ENCODE measurements around the gene GPX3. TPM values are rescaled to one million over a fixed set of nuclear protein-coding genes. Genes with fewer than 3 reads are reported as not detected.

GPX3 gene
- total and polyA plus RNA-seq, 10 of the 15 experiments (the other 5 are each of a cell fraction or from before 2014, with no cell fraction given): 0.04 to 1.0 (median 0.15) TPM; not detected in 3

DNA sequence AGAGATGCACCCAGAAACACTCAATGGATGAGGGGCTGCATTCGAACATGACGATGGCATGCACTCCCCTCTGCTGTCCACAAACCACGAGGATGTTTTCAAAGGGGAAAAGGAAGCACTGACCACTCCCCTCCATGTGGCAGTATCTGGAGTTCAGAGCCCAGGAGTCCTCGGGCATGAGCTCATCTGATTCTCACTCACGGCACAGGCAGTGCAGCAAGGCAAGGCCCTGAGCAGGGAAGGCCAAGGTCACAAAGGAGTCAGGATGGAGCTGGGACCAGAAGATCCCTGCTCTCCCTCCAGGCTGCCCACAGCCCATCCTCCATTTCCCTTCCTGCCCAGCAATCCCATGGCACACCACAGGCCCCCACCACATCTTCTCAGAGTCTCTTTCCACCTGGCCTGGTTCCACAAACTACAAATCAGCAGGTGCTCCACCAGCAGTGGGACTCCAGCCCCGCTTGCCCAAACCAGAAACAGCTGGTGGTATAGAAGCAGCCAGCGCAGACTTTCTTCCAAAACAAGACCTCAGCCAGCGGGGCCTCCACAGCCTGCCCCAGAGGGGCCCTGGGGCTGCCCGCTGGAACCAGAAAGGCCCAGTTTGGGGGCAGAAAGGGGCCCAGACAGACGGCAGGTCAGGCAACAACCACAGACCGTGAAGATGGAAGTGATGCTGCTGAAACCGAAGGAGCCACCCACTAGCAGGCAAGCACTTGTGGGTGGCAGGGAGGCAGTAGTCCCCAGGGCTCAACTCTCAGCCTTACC lies 48.2 kb downstream of the GPX3 start (continued):
- peak; percentile 83 for TF ChIP-seq TCF12 (IDR thresholded peaks at IDR 0.05; ENCODE audit: low read depth, low read length)
- TF ChIP-seq MEF2B (IDR thresholded peaks at IDR 0.05; ENCODE audit: partially characterized antibody, poor library complexity, severe bottlenecking): peak; percentile 52
- TF ChIP-seq POLR2AphosphoS5 (IDR thresholded peaks at IDR 0.05; ENCODE audit: low read length): peak; percentile 51; the same call in 1 of the 2 replicates
- TF ChIP-seq BMI1 (IDR thresholded peaks at IDR 0.05; ENCODE audit: borderline replicate concordance): no peak
- no peak for TF ChIP-seq ZZZ3 (IDR thresholded peaks at IDR 0.05; ENCODE audit: control insufficient read depth, insufficient read length, low read depth)
- TF ChIP-seq DPF2 (IDR thresholded peaks at IDR 0.05): 0 out of 2 replicates have a peak, but pooled peaks have one; percentile 19
- peak; percentile 30 for TF ChIP-seq KLF5 (IDR thresholded peaks at IDR 0.05; ENCODE audit: partially characterized antibody)
- peak; percentile 59; the same call in 1 of the 2 replicates for TF ChIP-seq CBFB (IDR thresholded peaks at IDR 0.05; ENCODE audit: low read depth)
- TF ChIP-seq BACH1 (IDR thresholded peaks at IDR 0.05; ENCODE audit: borderline replicate concordance): 0 out of 2 replicates have a peak, but pooled peaks have one; percentile 23
- peak; percentile 76 for TF ChIP-seq RUNX3 (IDR thresholded peaks at IDR 0.05; ENCODE audit: low read length)
- TF ChIP-seq PAX5 (IDR thresholded peaks at IDR 0.05; ENCODE audit: borderline replicate concordance, low read depth, low read length): peak; percentile 45; the same call in 1 of the 2 replicates
- TF ChIP-seq POLR2A (IDR thresholded peaks at IDR 0.05; ENCODE audit: low read depth, low read length): no peak; the same call in none of the 2 replicates

GRCh38 chr5:151070449-151070848 lies 50.1 kb downstream of the GPX3 start:
- no peak for ATAC-seq
- peaks cover 99% of the 10 kb centered on the region for H3K79me2 ChIP-seq (ENCODE audit: control insufficient read depth, insufficient read depth, low read length)
- H3K4me2 ChIP-seq (ENCODE audit: control insufficient read depth, insufficient read depth): peak overlapping the region; percentile 86; the same call in 1 of the 2 replicates
- in situ Hi-C loops (cut with MboI) (no loop called here), intact Hi-C loops (cut with micrococcal nuclease; ENCODE audit: unreplicated experiment) (no loop called here)
- BruUV-seq (replicated peaks): no TSS peak
- TF ChIP-seq HDAC6 (IDR thresholded peaks at IDR 0.05; ENCODE audit: unreplicated experiment) (no peak), PKNOX1 (IDR thresholded peaks at IDR 0.05) (no peak), CBX5 (IDR thresholded peaks at IDR 0.05; ENCODE audit: low read depth) (no peak), USF1 (IDR thresholded peaks at IDR 0.05; ENCODE audit: borderline replicate concordance, extremely low read length, insufficient read depth, low read depth, low read length) (no peak), LARP7 (IDR thresholded peaks at IDR 0.05) (no peak), TCF12 (IDR thresholded peaks at IDR 0.05; ENCODE audit: low read depth, low read length) (no peak), ZNF24 (IDR thresholded peaks at IDR 0.05) (no peak), POLR2AphosphoS2 (IDR thresholded peaks at IDR 0.05; ENCODE audit: low read depth, low read length) (no peak), JUND (IDR thresholded peaks at IDR 0.05; ENCODE audit: low read depth, low read length) (no peak), CREM (IDR thresholded peaks at IDR 0.05; ENCODE audit: low read depth) (no peak), SIN3A (IDR thresholded peaks at IDR 0.05; ENCODE audit: low read depth, low read length) (no peak), ESRRA (IDR thresholded peaks at IDR 0.05; ENCODE audit: low read length) (no peak)
- CTCF ChIA-PET: interaction anchor here (0.8 to 5.0 kb wide), 12 partner anchors 10 to 164 kb away, joined by 3 to 49 read pairs (median 5); no protein-coding TSS in a partner anchor
- peaks cover 45% of the 10 kb centered on the region for H4K20me1 ChIP-seq (ENCODE audit: control insufficient read depth, insufficient read depth)
- WGBS (ENCODE audit: insufficient coverage, insufficient replicate concordance, low lambda C conversion rate, missing lambda C conversion rate): 59% methylated on average over 2 of the region's 2 CpGs
- no peaks in the 10 kb centered on the region; the same call in 2 of the 3 replicates for H3K9me3 ChIP-seq (replicated peaks; ENCODE audit: control insufficient read depth, insufficient read depth, low read length)
- peaks cover 26 to 60% of the 10 kb centered on the region in 2 experiments for H3K36me3 ChIP-seq (ENCODE audit: control insufficient read depth in 2 of 2, insufficient read depth in 2 of 2, low read length in 1 of 2)
- no peak overlapping the region for H3K4me3 ChIP-seq
- H3K27me3 ChIP-seq (replicated peaks in 1 of 2; ENCODE audit: control insufficient read depth in 2 of 2, insufficient read depth in 2 of 2, low read length in 1 of 2): no peaks in the 10 kb centered on the region
- FAIRE-seq: no peak
- no peak for DNase-seq (ENCODE audit: low read depth, low spot score)
- SMC1A ChIA-PET (ENCODE audit: uncharacterized antibody, unreplicated experiment): interaction anchor here (1.2 to 10.8 kb wide), 10 partner anchors 9 to 168 kb away, joined by 3 to 97 read pairs (median 13); no protein-coding TSS in a partner anchor
- peaks cover 69% of the 10 kb centered on the region for H3K4me1 ChIP-seq (ENCODE audit: control insufficient read depth, insufficient read depth, low read length)
- H3K27ac ChIP-seq (ENCODE audit: control insufficient read depth, insufficient read depth): peak overlapping the region; percentile 27; the same call in 1 of the 2 replicates
- no peak overlapping the region for H2AFZ ChIP-seq (ENCODE audit: control insufficient read depth, low read depth, low read length)
- H3K9ac ChIP-seq (ENCODE audit: control insufficient read depth, insufficient read depth, low read length): no peak overlapping the region
- POLR2A ChIA-PET: interaction anchor here (0.7 to 4.6 kb wide), 8 partner anchors 10 to 141 kb away, joined by 3 to 20 read pairs (median 4); no protein-coding TSS in a partner anchor
- RAD21 ChIA-PET (ENCODE audit: unreplicated experiment): interaction anchor here (0.8 to 3.6 kb wide), 8 partner anchors 8 to 94 kb away, joined by 3 to 30 read pairs (median 4); partner anchors contain the start of gene TNIP1
